K562 treated with DMSO at 1 percent for 48 hours (cell line): Measurements from ENCODE around the gene SUMO4. TPM values are rescaled to one million over a fixed set of nuclear protein-coding genes. Genes with fewer than 3 reads are reported as not detected.

Experiments
- total RNA-seq: library from RNA; unstranded; fragments of 300-600 nt; gene quantifications from 2 replicates; pipeline ENCODE4 v1.2.3, GENCODE V29; 2022; ENCODE audit warnings: low replicate concordance; ENCODE audit errors: extremely low read depth

SUMO4 gene
- not detected in 2 replicates for total RNA-seq

GRCh38 chr6:149400050-149400449, at the start of gene SUMO4:
TSS of gene SUMO4 (plus strand) at chr6:149400262. CDS start at chr6:149400392, 130 bp downstream.

Other genes with a start within 250 kb of the SUMO4 start
- not detected in 2 replicates for gene TAB2, start 82.5 kb upstream of the SUMO4 start, total RNA-seq
- not detected in 2 replicates for gene ZC3H12D, start 84.8 kb downstream of the SUMO4 start, total RNA-seq
- gene PPIL4, start 145.8 kb downstream of the SUMO4 start, total RNA-seq, result not detected in 2 replicates
- not detected in 2 replicates for gene GINM1, start 166.1 kb downstream of the SUMO4 start, total RNA-seq
- not detected in 2 replicates for gene KATNA1, start 248.5 kb downstream of the SUMO4 start, total RNA-seq